Neural cell (in vitro differentiated cells): ENCODE results near the gene EBF3. TPM values are rescaled to one million over a fixed set of nuclear protein-coding genes. Genes with fewer than 3 reads are reported as not detected.

Experiments used
- H2AFZ ChIP-seq: fragments of 200-600, 300-800 bp; sonication (generic), shearing (Covaris generic); 2 replicates; pipeline ENCODE4 v1.6.0; 2014; ENCODE audit warnings: low read depth, mild to moderate bottlenecking, antibody characterized with exemption, low read length, moderate library complexity
- H3F3A ChIP-seq: fragments of 200-600 bp; shearing (Covaris generic); 2 replicates; pipeline ENCODE4 v1.6.1; 2016; ENCODE audit warnings: mild to moderate bottlenecking, moderate library complexity, mixed read lengths, antibody characterized with exemption, low read length; ENCODE audit not compliant: insufficient read depth, poor library complexity, severe bottlenecking
- H3K27ac ChIP-seq: fragments of 200-600, 300-800 bp; sonication (generic), shearing (Covaris generic); 2 replicates; pipeline ENCODE4 v1.5.1; 2014; ENCODE audit warnings: mild to moderate bottlenecking, low read length, moderate library complexity
- H3K27me3 ChIP-seq: fragments of 300-800, 200-600 bp; sonication (generic), shearing (Covaris generic); 2 replicates; pipeline ENCODE4 v1.6.0; 2014; ENCODE audit warnings: mild to moderate bottlenecking, low read depth, low read length, moderate library complexity; ENCODE audit not compliant: insufficient read depth
- H3K36me3 ChIP-seq: fragments of 300-800, 200-600 bp; sonication (generic), shearing (Covaris generic); 2 replicates; pipeline ENCODE4 v1.5.1; 2014; ENCODE audit warnings: mild to moderate bottlenecking, antibody characterized with exemption, low read length, moderate library complexity; ENCODE audit not compliant: insufficient read depth
- H3K4me2 ChIP-seq: fragments of 300-800, 200-600 bp; sonication (generic), shearing (Covaris generic); 2 replicates; pipeline ENCODE4 v1.6.0; 2014; ENCODE audit warnings: mild to moderate bottlenecking, low read length
- H3K4me3 ChIP-seq: fragments of 300-800, 200-600 bp; sonication (generic), shearing (Covaris generic); 2 replicates; pipeline ENCODE4 v1.5.1; 2014; ENCODE audit warnings: mild to moderate bottlenecking, low read length, moderate library complexity
- H3K79me2 ChIP-seq: fragments of 200-600 bp; shearing (Covaris generic); replicated peaks from 2 replicates; pipeline ENCODE4 v1.6.0; 2014; ENCODE audit warnings: mild to moderate bottlenecking, low read length, moderate library complexity; ENCODE audit not compliant: insufficient read depth
- H3K9ac ChIP-seq: fragments of 300-800, 200-600 bp; sonication (generic), shearing (Covaris generic); 2 replicates; pipeline ENCODE4 v1.6.1; 2016; ENCODE audit warnings: mild to moderate bottlenecking, low read length, mixed read lengths
- H3K9me2 ChIP-seq: fragments of 200-600 bp; shearing (Covaris generic); 2 replicates; pipeline ENCODE4 v1.6.1; 2016; ENCODE audit warnings: mild to moderate bottlenecking, low read length, mixed read lengths; ENCODE audit not compliant: insufficient read depth
- H3K9me3 ChIP-seq: fragments of 200-600, 300-800 bp; sonication (generic), shearing (Covaris generic); 2 replicates; pipeline ENCODE4 v1.6.1; 2016; ENCODE audit warnings: mild to moderate bottlenecking, mixed run types, low read length, moderate library complexity, mixed read lengths
- H4K20me1 ChIP-seq: fragments of 200-600 bp; shearing (Covaris generic); 2 replicates; pipeline ENCODE4 v1.6.1; 2016; ENCODE audit warnings: mild to moderate bottlenecking, mixed run types; ENCODE audit not compliant: insufficient read depth
- EP300 ChIP-seq: fragments of 450-650 bp; conservative IDR thresholded peaks from 2 replicates; pipeline ENCODE4 v1.6.1; 2014; ENCODE audit warnings: antibody characterized with exemption, mild to moderate bottlenecking, moderate library complexity; ENCODE audit not compliant: poor library complexity, severe bottlenecking
- EZH2 ChIP-seq: fragments of 200-600, 300-800 bp; shearing (Covaris generic), sonication (generic); IDR thresholded peaks from 2 replicates; pipeline ENCODE4 v1.6.1; 2014; ENCODE audit warnings: antibody characterized with exemption, low read length, borderline replicate concordance, mild to moderate bottlenecking; ENCODE audit not compliant: insufficient read depth, poor library complexity, severe bottlenecking
- MXI1 ChIP-seq: fragments of 450-650 bp; conservative IDR thresholded peaks from 2 replicates; pipeline ENCODE4 v1.6.1; 2014; ENCODE audit warnings: antibody characterized with exemption, mild to moderate bottlenecking; ENCODE audit not compliant: poor library complexity, severe bottlenecking
- POLR2AphosphoS5 ChIP-seq: IDR thresholded peaks from 2 replicates; pipeline ENCODE4 v1.6.1; 2012
- RAD21 ChIP-seq: fragments of 450-650 bp; conservative IDR thresholded peaks from 2 replicates; pipeline ENCODE4 v1.6.1; 2014; ENCODE audit warnings: antibody characterized with exemption, mild to moderate bottlenecking, moderate library complexity
- SMC3 ChIP-seq: fragments of 450-650 bp; conservative IDR thresholded peaks from 2 replicates; pipeline ENCODE4 v1.6.1; 2014; ENCODE audit warnings: antibody characterized with exemption, mild to moderate bottlenecking, moderate library complexity; ENCODE audit not compliant: poor library complexity
- TAF1 ChIP-seq: IDR thresholded peaks from 2 replicates; pipeline ENCODE4 v1.6.1; 2012; ENCODE audit warnings: low read depth
- polyA plus RNA-seq: library from polyadenylated mRNA; depleted of rRNA; stranded (reverse); fragments of >200 nt; gene quantifications from 2 replicates; pipeline ENCODE4 v1.2.3, GENCODE V29; 2014
- TF ChIP-seq, protein P1 (sequence below): fragments of 450-650 bp; IDR thresholded peaks from 2 replicates; pipeline ENCODE4 v1.5.1; 2014; ENCODE audit warnings: antibody characterized with exemption, mild to moderate bottlenecking, moderate library complexity; ENCODE audit not compliant: poor library complexity, severe bottlenecking
- TF ChIP-seq, protein P2 (sequence below): IDR thresholded peaks from 2 replicates; pipeline ENCODE4 v1.6.1; 2012; ENCODE audit warnings: borderline replicate concordance

The EBF3 gene
- polyA plus RNA-seq, 1 donor from 2014 or later = 0.38 TPM

DNA sequence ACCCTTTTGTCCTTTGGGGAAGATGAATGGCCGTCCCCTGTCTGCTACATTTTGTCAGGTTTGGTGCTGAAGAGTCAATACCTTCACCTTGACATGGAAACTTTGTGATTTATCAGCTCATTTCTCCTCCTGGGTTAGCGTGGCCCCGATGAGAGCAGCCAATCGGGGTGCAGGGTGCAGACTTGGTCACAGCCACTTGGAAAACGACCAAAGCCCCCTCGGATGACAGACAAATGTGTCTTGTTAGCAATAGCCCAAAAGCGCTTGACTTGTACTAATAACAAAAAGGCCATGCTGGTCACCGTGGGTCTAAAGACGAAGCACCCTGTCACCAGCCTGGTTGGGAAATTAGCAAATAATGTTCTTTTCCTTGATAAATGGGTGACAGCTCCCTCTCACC is 103.7 kb downstream of the EBF3 start:
- peaks cover 4% of the 10 kb centered on the region for H3K9me3 ChIP-seq
- H3K36me3 ChIP-seq = no peaks in the 10 kb centered on the region
- no peaks in the 10 kb centered on the region for H3K27me3 ChIP-seq
- H4K20me1 ChIP-seq = no peaks in the 10 kb centered on the region
- no peak overlapping the region for H3K27ac ChIP-seq
- no peak overlapping the region for H3K4me2 ChIP-seq
- H3F3A ChIP-seq = no peaks in the 10 kb centered on the region
- H3K4me3 ChIP-seq = no peak overlapping the region
- H2AFZ ChIP-seq = no peak overlapping the region
- no peak overlapping the region for H3K9ac ChIP-seq
- TF ChIP-seq EZH2 (no peak), POLR2AphosphoS5 (no peak), EP300 (no peak), MXI1 (no peak), RAD21 (no peak), TAF1 (no peak), SMC3 (no peak)
- TF ChIP-seq, protein P1, sequence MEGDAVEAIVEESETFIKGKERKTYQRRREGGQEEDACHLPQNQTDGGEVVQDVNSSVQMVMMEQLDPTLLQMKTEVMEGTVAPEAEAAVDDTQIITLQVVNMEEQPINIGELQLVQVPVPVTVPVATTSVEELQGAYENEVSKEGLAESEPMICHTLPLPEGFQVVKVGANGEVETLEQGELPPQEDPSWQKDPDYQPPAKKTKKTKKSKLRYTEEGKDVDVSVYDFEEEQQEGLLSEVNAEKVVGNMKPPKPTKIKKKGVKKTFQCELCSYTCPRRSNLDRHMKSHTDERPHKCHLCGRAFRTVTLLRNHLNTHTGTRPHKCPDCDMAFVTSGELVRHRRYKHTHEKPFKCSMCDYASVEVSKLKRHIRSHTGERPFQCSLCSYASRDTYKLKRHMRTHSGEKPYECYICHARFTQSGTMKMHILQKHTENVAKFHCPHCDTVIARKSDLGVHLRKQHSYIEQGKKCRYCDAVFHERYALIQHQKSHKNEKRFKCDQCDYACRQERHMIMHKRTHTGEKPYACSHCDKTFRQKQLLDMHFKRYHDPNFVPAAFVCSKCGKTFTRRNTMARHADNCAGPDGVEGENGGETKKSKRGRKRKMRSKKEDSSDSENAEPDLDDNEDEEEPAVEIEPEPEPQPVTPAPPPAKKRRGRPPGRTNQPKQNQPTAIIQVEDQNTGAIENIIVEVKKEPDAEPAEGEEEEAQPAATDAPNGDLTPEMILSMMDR = no peak
- TF ChIP-seq, protein P2, sequence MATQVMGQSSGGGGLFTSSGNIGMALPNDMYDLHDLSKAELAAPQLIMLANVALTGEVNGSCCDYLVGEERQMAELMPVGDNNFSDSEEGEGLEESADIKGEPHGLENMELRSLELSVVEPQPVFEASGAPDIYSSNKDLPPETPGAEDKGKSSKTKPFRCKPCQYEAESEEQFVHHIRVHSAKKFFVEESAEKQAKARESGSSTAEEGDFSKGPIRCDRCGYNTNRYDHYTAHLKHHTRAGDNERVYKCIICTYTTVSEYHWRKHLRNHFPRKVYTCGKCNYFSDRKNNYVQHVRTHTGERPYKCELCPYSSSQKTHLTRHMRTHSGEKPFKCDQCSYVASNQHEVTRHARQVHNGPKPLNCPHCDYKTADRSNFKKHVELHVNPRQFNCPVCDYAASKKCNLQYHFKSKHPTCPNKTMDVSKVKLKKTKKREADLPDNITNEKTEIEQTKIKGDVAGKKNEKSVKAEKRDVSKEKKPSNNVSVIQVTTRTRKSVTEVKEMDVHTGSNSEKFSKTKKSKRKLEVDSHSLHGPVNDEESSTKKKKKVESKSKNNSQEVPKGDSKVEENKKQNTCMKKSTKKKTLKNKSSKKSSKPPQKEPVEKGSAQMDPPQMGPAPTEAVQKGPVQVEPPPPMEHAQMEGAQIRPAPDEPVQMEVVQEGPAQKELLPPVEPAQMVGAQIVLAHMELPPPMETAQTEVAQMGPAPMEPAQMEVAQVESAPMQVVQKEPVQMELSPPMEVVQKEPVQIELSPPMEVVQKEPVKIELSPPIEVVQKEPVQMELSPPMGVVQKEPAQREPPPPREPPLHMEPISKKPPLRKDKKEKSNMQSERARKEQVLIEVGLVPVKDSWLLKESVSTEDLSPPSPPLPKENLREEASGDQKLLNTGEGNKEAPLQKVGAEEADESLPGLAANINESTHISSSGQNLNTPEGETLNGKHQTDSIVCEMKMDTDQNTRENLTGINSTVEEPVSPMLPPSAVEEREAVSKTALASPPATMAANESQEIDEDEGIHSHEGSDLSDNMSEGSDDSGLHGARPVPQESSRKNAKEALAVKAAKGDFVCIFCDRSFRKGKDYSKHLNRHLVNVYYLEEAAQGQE = no peak
- H3K79me2 ChIP-seq = no peaks in the 10 kb centered on the region
- H3K9me2 ChIP-seq = no peaks in the 10 kb centered on the region

DNA sequence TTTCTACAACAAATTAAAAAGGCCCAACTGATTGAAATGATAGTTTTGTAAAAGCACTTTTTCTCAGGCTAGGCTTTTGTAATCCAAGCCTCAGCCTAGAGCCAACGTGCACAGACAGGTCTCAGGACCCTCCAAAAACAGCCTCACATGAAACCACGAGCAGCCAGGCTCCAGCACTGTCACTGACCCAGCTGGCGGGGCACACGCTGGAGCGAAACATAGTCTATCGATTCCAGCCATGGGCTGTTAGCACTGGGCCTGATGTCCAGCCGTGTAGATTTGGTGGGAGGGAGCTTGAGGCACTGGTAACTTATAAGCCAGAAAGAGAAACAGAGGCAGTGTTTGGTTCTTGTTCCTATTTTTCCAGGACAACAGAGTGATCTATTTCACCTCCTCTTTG is 104.5 kb downstream of the EBF3 start:
- Histone ChIP-seq H4K20me1 (no peaks in the 10 kb centered on the region), H3K4me3 (no peak overlapping the region), H3K9ac (no peak overlapping the region), H3K36me3 (no peaks in the 10 kb centered on the region), H3K9me3 (peaks cover 4% of the 10 kb centered on the region), H3K27me3 (no peaks in the 10 kb centered on the region), H3K79me2 (no peaks in the 10 kb centered on the region), H3K27ac (no peak overlapping the region), H3K9me2 (no peaks in the 10 kb centered on the region), H3K4me2 (no peak overlapping the region), H2AFZ (no peak overlapping the region), H3F3A (no peaks in the 10 kb centered on the region)
- no peak for TF ChIP-seq SMC3
- no peak for TF ChIP-seq EP300
- TF ChIP-seq, protein P1 = no peak
- no peak for TF ChIP-seq POLR2AphosphoS5
- TF ChIP-seq MXI1 = no peak
- TF ChIP-seq, protein P2 = no peak
- no peak for TF ChIP-seq RAD21
- TF ChIP-seq EZH2 = no peak
- TF ChIP-seq TAF1 = no peak
